Testis (tissue), 3 donors: ENCODE measurements around the gene PCDHGA7. TPM values are rescaled to one million over a fixed set of nuclear protein-coding genes. Genes with fewer than 3 reads are reported as not detected.
"Not testable (repeated sequence)": the region's sequence is repeated elsewhere in the genome, so short reads cannot be mapped to it uniquely, and the experiment has no call there.

Source experiments
- DNase-seq: peaks from one replicate; pipeline ENCODE4 v3.0.0-alpha.2; 2019
- H3K27ac ChIP-seq, 2 donors: fragments of 200-600 bp; sonication (generic); one replicate each; pipeline ENCODE4 v1.5.1; 2019
- H3K27me3 ChIP-seq: fragments of 200-600 bp; sonication (generic); one replicate; pipeline ENCODE4 v1.5.1; 2019
- H3K36me3 ChIP-seq: fragments of 200-600 bp; sonication (generic); one replicate; pipeline ENCODE4 v1.5.1; 2017; ENCODE audit warnings: low read depth; ENCODE audit errors: missing control alignments
- H3K4me1 ChIP-seq: fragments of 200-600 bp; sonication (generic); one replicate; pipeline ENCODE4 v1.5.1; 2019
- H3K4me3 ChIP-seq, 2 donors: fragments of 200-600 bp; sonication (generic); one replicate each; pipeline ENCODE4 v1.5.1; 2017 to 2019
- H3K9me3 ChIP-seq: fragments of 200-600 bp; sonication (generic); one replicate; pipeline ENCODE4 v1.5.1; 2017
- CTCF ChIP-seq, 3 experiments: fragments of 450-650 bp in 2 of 3; fragments of 200-600 bp in 1 of 3; sonication (generic) in 1 of 3; IDR thresholded peaks; one replicate each; pipeline ENCODE4 v1.5.1; 2016 to 2019; ENCODE audit warnings: antibody characterized with exemption in 3 of 3, mild to moderate bottlenecking in 2 of 3, moderate library complexity in 1 of 3
- POLR2A ChIP-seq: fragments of 450-650 bp; IDR thresholded peaks from one replicate; pipeline ENCODE4 v1.6.1; 2017; ENCODE audit warnings: antibody characterized with exemption, mild to moderate bottlenecking, moderate library complexity
- WGBS, 2 donors: methylation state at CpG; one replicate each; pipeline ENCODE4 v1.1.5; 2018; 5-methylcytosine and 5-hydroxymethylcytosine counted together
- intact Hi-C: fragments of 100-400 bp; cut with DNase I; formaldehyde crosslinking; loops from one replicate; pipeline ENCODE4 v1.15.1; 2023; ENCODE audit warnings: low total_unique reads
- polyA plus RNA-seq: library from polyadenylated mRNA; stranded (reverse); fragments of 350-450 nt; fragmentation: Illumina TruSeq; extraction: RNeasy Lipid Tissue Mini Kit (QIAGEN cat#74804); gene quantifications from one replicate; pipeline ENCODE4 v1.2.3, GENCODE V29; 2014; ENCODE audit warnings: low read depth, low replicate concordance; ENCODE audit not compliant: insufficient read depth
- total RNA-seq, 2 donors: library from RNA; depleted of rRNA; stranded (reverse); fragments of >200 nt; gene quantifications; one replicate each; pipeline ENCODE4 v1.2.3, GENCODE V29; 2016

Gene PCDHGA7
- total and polyA plus RNA-seq, 3 donors from 2014 or later, result 1.6 to 12.7 (median 11.1) TPM

- TF ChIP-seq CTCF (IDR thresholded peaks at IDR 0.05) (no peak), POLR2A (no peak)
- Histone ChIP-seq H3K9me3 (no peaks in the 10 kb centered on the region), H3K4me3 (peak overlapping the region in 1 of 2 donors; percentile 0), H3K36me3 (no peaks in the 10 kb centered on the region), H3K27ac (no peak overlapping the region), H3K27me3 (no peaks in the 10 kb centered on the region), H3K4me1 (no peaks in the 10 kb centered on the region)
- intact Hi-C loops, result no loop called here
- DNase-seq, result no peak
- 20 to 26% methylated on average over 22 of the region's 22 CpGs for WGBS, 2 donors
These were observed 20.8 kb downstream of the PCDHGA7 start for GRCh38 chr5:141403387-141403786.

GRCh38 chr5:141407790-141408505 is 25.4 kb downstream of the PCDHGA7 start, which contains the start of gene PCDHGB6:
PCDHGB6 (plus strand) TSS chr5:141408021; CDS start chr5:141408203, 182 bp downstream.
- H3K4me1 ChIP-seq, H3K27me3 ChIP-seq, H3K36me3 ChIP-seq, H3K27ac ChIP-seq, H3K9me3 ChIP-seq, intact Hi-C loops: not testable (repeated sequence)
- peak within 1 kb of the TSS in 1 of 2 donors; percentile 48 for H3K4me3 ChIP-seq
- peak; percentile 21 to 49 (median 49) for TF ChIP-seq CTCF (IDR thresholded peaks at IDR 0.05)
- DNase-seq, result peak; percentile 71
- WGBS, 2 donors, result 9 to 14% methylated on average over 32 to 44 of the region's 51 CpGs

GRCh38 chr5:141409598-141410306 is 27.2 kb downstream of the PCDHGA7 start:
- H3K9me3 ChIP-seq, result no peaks in the 10 kb centered on the region
- intact Hi-C loops, result no loop called here
- H3K27me3 ChIP-seq, result no peaks in the 10 kb centered on the region
- 24 to 33% methylated on average over 1 to 64 of the region's 64 CpGs for WGBS, 2 donors
- no peaks in the 10 kb centered on the region for H3K4me1 ChIP-seq
- no peak overlapping the region for H3K4me3 ChIP-seq
- H3K36me3 ChIP-seq, result no peaks in the 10 kb centered on the region
- no peak overlapping the region for H3K27ac ChIP-seq
- TF ChIP-seq POLR2A (no peak), CTCF (IDR thresholded peaks at IDR 0.05) (no peak)
- DNase-seq, result no peak

- H3K4me1 ChIP-seq, result no peaks in the 10 kb centered on the region
- no peaks in the 10 kb centered on the region for H3K36me3 ChIP-seq
- no peak for DNase-seq
- 71 to 73% methylated on average over 3 of the region's 3 CpGs for WGBS, 2 donors
- no peak overlapping the region for H3K4me3 ChIP-seq
- no peaks in the 10 kb centered on the region for H3K27me3 ChIP-seq
- H3K9me3 ChIP-seq, result no peaks in the 10 kb centered on the region
- H3K27ac ChIP-seq, result no peak overlapping the region
- TF ChIP-seq POLR2A (no peak), CTCF (IDR thresholded peaks at IDR 0.05) (no peak)
- intact Hi-C loops, result no loop called here
These were observed 29.0 kb downstream of the PCDHGA7 start for GRCh38 chr5:141411575-141411974.
